ENCODE results near the gene WDR6. TPM values are rescaled to one million over a fixed set of nuclear protein-coding genes. Genes with fewer than 3 reads are reported as not detected.

WDR6 gene
- total RNA-seq, 1 donor from 2014 or later, result 79.0 TPM

- no peaks in the 10 kb centered on the region for H3K9me3 ChIP-seq (replicated peaks)
- H3K36me3 ChIP-seq, result peaks cover 45% of the 10 kb centered on the region
- peaks cover 68% of the 10 kb centered on the region for H3K4me1 ChIP-seq
- DNase-seq, result no peak
- TF ChIP-seq CTCF (IDR thresholded peaks at IDR 0.05; ENCODE audit: borderline replicate concordance), result no peak
- H3K4me3 ChIP-seq, result no peak overlapping the region
- intact Hi-C loops (cut with micrococcal nuclease), result no loop called here
- no peak overlapping the region for H3K27ac ChIP-seq (replicated peaks)
- H3K27me3 ChIP-seq (ENCODE audit: low read depth), result no peaks in the 10 kb centered on the region
Observed at GRCh38 chr3:49016414-49017228, 9.4 kb downstream of the WDR6 start.

GRCh38 chr3:49017229-49017970 is 10.2 kb downstream of the WDR6 start:
- no peak for DNase-seq
- peaks cover 37% of the 10 kb centered on the region for H3K36me3 ChIP-seq
- peak overlapping the region; percentile 74 for H3K27ac ChIP-seq (replicated peaks)
- TF ChIP-seq CTCF (IDR thresholded peaks at IDR 0.05; ENCODE audit: borderline replicate concordance), result no peak
- H3K4me3 ChIP-seq, result peak overlapping the region; percentile 88
- intact Hi-C loops (cut with micrococcal nuclease), result no loop called here
- H3K27me3 ChIP-seq (ENCODE audit: low read depth), result no peaks in the 10 kb centered on the region
- peaks cover 65% of the 10 kb centered on the region for H3K4me1 ChIP-seq
- H3K9me3 ChIP-seq (replicated peaks), result no peaks in the 10 kb centered on the region

- no peaks in the 10 kb centered on the region for H3K9me3 ChIP-seq (replicated peaks)
- no peaks in the 10 kb centered on the region for H3K27me3 ChIP-seq (ENCODE audit: low read depth)
- peak within 1 kb of the TSS; percentile 88 for H3K4me3 ChIP-seq
- no peak for TF ChIP-seq CTCF (IDR thresholded peaks at IDR 0.05; ENCODE audit: borderline replicate concordance)
- H3K4me1 ChIP-seq, result peaks cover 65% of the 10 kb centered on the region
- H3K36me3 ChIP-seq, result peaks cover 35% of the 10 kb centered on the region
- intact Hi-C loops (cut with micrococcal nuclease), result no loop called here
- H3K27ac ChIP-seq (replicated peaks), result peak within 1 kb of the TSS; percentile 74
- DNase-seq, result peak; percentile 61
Observed at GRCh38 chr3:49017971-49018706, 10.9 kb downstream of the WDR6 start, which contains the start of gene DALRD3. Gene DALRD3, minus strand, starts transcription at chr3:49018580. Its CDS starts 16 bp downstream, at chr3:49018564.

GRCh38 chr3:49018707-49019006 is 11.5 kb downstream of the WDR6 start:
- H3K4me1 ChIP-seq, result peaks cover 65% of the 10 kb centered on the region
- intact Hi-C loops (cut with micrococcal nuclease), result no loop called here

More at GRCh38 chr3:49018707-49019006, 11.5 kb downstream of the WDR6 start:
- Histone ChIP-seq H3K4me3 (peak overlapping the region; percentile 88), H3K27ac (replicated peaks) (peak overlapping the region; percentile 74), H3K9me3 (replicated peaks) (no peaks in the 10 kb centered on the region), H3K27me3 (ENCODE audit: low read depth) (no peaks in the 10 kb centered on the region), H3K36me3 (peaks cover 37% of the 10 kb centered on the region)
- no peak for DNase-seq
- no peak for TF ChIP-seq CTCF (IDR thresholded peaks at IDR 0.05; ENCODE audit: borderline replicate concordance)
